ENCODE measurements around the gene PITPNC1. TPM values are rescaled to one million over a fixed set of nuclear protein-coding genes. Genes with fewer than 3 reads are reported as not detected.
A peak's percentile ranks its signal among the peaks of the same experiment; 100 is the strongest.

PITPNC1 gene
- total RNA-seq, 2 donors from 2014 or later = 73.9 to 81.9 TPM

- H3K4me3 Mint-ChIP-seq = peak overlapping the region; percentile 72
- peaks cover 40 to 42% of the 10 kb centered on the region in 2 donors for H3K4me1 Mint-ChIP-seq (ENCODE audit: low read depth in 2 of 2)
- DNase-seq (ENCODE audit: low spot score) (no peak), ATAC-seq (peak; percentile 52 to 90)
- peak overlapping the region; percentile 3 to 56 for H3K27ac Mint-ChIP-seq
- H3K36me3 Mint-ChIP-seq = peaks cover 34% of the 10 kb centered on the region
- H3K27me3 Mint-ChIP-seq = no peaks in the 10 kb centered on the region
- no peaks in the 10 kb centered on the region for H3K9me3 Mint-ChIP-seq
These were observed 16.9 kb upstream of the PITPNC1 start for GRCh38 chr17:67359960-67360791.

- H3K36me3 Mint-ChIP-seq = peaks cover 33% of the 10 kb centered on the region
- no peak for ATAC-seq
- peak overlapping the region; percentile 3 to 56 for H3K27ac Mint-ChIP-seq
- peak overlapping the region; percentile 40 for H3K4me3 Mint-ChIP-seq
- H3K4me1 Mint-ChIP-seq (ENCODE audit: low read depth in 2 of 2) = peaks cover 46 to 49% of the 10 kb centered on the region in 2 donors
- H3K9me3 Mint-ChIP-seq = no peaks in the 10 kb centered on the region
- no peak for DNase-seq (ENCODE audit: low spot score)
- no peaks in the 10 kb centered on the region for H3K27me3 Mint-ChIP-seq
These were observed 16.2 kb upstream of the PITPNC1 start for GRCh38 chr17:67360880-67361279.

GRCh38 chr17:67362173-67362572, 14.9 kb upstream of the PITPNC1 start:
- no peak overlapping the region for H3K27ac Mint-ChIP-seq
- ATAC-seq = no peak
- peaks cover 31% of the 10 kb centered on the region for H3K36me3 Mint-ChIP-seq

DNA sequence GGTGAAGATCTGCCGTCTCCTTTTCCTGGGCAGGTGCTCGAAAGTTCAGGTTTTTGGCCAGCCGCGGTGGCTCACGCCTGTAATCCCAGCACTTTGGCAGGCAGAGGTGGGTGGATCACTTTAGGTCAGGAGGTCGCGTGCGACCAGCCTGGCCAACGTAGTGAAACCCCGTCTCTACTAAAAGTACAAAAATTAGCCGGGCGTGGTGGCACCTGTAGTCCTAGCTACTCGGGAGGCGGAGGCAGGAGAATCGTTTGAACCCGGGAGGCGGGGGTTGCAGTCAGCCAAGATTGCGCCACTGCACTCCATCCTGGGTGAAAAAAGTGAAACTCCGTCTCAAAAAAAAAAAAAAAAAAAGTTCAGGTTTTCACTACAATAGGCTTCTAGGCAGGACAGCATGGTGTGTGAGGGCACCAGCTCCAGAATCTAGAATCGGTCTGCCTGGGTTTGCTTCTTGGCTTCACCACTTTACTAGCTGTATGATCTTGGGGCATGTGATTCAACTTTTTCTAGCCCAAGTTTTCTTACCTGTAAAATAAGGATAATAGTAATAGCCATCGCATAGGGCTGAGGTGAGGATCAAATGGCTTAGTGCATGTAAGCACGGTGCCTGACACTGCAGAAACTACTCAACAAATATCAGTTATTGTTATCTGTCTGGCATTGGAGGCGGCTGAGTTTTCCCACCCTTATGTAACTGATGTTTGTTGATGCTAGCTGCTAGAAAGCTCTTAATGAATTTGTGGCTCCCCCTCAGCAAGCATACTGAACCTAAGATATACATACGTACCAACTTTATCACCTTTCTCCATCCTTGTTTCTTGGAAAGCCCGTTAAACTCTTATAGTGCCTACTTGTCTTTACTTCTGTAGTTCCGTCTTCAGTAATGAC, 12.0 kb upstream of the PITPNC1 start:
- no peaks in the 10 kb centered on the region for H3K9me3 Mint-ChIP-seq
- H3K27ac Mint-ChIP-seq = peak overlapping the region; percentile 94
- H3K4me3 Mint-ChIP-seq = peak overlapping the region; percentile 98
- peaks cover 28% of the 10 kb centered on the region for H3K36me3 Mint-ChIP-seq
- no peak for DNase-seq (ENCODE audit: low spot score)
- peaks cover 34 to 48% of the 10 kb centered on the region in 2 donors for H3K4me1 Mint-ChIP-seq (ENCODE audit: low read depth in 2 of 2)
- no peak for ATAC-seq
- no peaks in the 10 kb centered on the region for H3K27me3 Mint-ChIP-seq

More at GRCh38 chr17:67362173-67362572, 14.9 kb upstream of the PITPNC1 start:
- Mint-ChIP-seq H3K27me3 (no peaks in the 10 kb centered on the region), H3K4me3 (peak overlapping the region; percentile 35), H3K4me1 (ENCODE audit: low read depth in 2 of 2) (peaks cover 46 to 58% of the 10 kb centered on the region in 2 donors), H3K9me3 (no peaks in the 10 kb centered on the region)
- no peak for DNase-seq (ENCODE audit: low spot score)

DNA sequence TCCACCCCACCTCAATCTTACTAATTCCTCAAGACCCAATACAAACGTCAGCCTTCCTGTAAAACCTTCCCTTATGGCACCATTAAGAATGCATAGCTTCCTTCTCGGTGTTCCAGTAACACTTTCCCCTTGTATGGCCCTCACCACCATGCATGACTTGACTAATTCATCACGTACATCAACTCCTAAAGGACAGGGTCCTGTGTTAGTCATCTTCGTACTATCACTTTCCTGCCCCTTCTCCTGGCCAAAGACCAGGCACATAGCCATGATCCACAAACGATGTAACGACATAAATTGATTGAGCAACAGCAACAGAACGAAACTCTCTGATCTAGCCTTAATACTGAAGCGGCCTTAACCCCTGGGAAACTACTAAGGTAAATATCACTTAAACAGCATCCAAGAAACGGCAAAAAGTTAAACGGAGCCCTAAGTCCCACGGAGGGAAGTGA, 11.3 kb upstream of the PITPNC1 start:
- peak overlapping the region; percentile 98 for H3K4me3 Mint-ChIP-seq
- ATAC-seq (peak; percentile 71 to 73), DNase-seq (ENCODE audit: low spot score) (no peak)
- no peaks in the 10 kb centered on the region for H3K27me3 Mint-ChIP-seq
- peaks cover 22% of the 10 kb centered on the region for H3K36me3 Mint-ChIP-seq
- peak overlapping the region; percentile 94 for H3K27ac Mint-ChIP-seq
- no peaks in the 10 kb centered on the region for H3K9me3 Mint-ChIP-seq
- H3K4me1 Mint-ChIP-seq (ENCODE audit: low read depth in 2 of 2) = peaks cover 27 to 41% of the 10 kb centered on the region in 2 donors

GRCh38 chr17:67366193-67367157, 10.6 kb upstream of the PITPNC1 start, which contains the start of gene PSMD12:
TSS of gene PSMD12 (minus strand) at chr17:67366577. CDS start at chr17:67366519, 58 bp downstream.
- H3K4me3 Mint-ChIP-seq = peak within 1 kb of the TSS; percentile 98
- ATAC-seq = peak; percentile 95 to 98
- H3K9me3 Mint-ChIP-seq = no peaks in the 10 kb centered on the region

DNA sequence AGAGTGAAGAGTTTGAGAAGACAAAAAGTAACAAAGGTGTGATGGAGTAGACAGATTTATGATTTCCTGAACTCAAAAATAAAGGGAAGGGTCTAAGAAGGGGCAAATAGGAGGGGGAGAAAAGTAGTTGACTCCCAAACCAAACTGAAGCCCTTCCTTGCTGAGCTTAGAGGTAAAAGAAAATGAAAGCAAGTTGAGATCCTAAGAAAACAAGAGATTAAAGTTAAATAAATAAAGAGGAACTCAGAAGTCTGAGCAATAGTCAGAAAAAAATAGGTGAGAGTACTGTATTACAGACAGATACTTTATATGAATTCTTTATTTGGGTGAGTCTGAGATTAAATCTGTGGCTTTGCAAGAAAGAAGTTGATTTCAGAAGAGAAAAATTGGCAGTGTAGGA, 7.4 kb upstream of the PITPNC1 start:
- ATAC-seq = no peak

More at GRCh38 chr17:67366193-67367157, 10.6 kb upstream of the PITPNC1 start, which contains the start of gene PSMD12:
- Mint-ChIP-seq H3K27ac (peak within 1 kb of the TSS; percentile 94), H3K36me3 (peaks cover 18% of the 10 kb centered on the region), H3K27me3 (no peaks in the 10 kb centered on the region), H3K4me1 (ENCODE audit: low read depth in 2 of 2) (peaks cover 25 to 38% of the 10 kb centered on the region in 2 donors)
- DNase-seq (ENCODE audit: low spot score) = peak; percentile 97

DNA sequence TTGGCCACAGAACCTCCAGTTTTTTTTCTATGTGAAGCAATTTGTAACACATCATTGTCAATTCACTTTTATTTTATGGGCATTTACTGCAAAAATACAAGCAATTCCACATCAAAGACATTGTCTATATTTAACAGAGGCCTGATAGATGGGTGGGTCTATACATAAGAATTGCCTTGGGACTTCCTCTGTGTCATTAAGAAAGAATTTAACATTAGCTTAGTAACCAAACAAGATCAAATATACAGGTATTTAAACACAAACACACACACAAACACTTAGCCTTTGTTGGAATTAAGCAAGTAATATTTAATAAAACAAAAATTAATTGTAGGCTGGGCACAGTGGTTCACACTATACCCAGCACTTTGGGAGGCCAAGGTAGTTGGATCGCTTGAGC, 4.3 kb upstream of the PITPNC1 start:
- H3K9me3 Mint-ChIP-seq = no peaks in the 10 kb centered on the region
- H3K4me1 Mint-ChIP-seq (ENCODE audit: low read depth in 2 of 2) = peaks cover 11 to 15% of the 10 kb centered on the region in 2 donors
- no peak for DNase-seq (ENCODE audit: low spot score)
- H3K4me3 Mint-ChIP-seq = no peak overlapping the region
- no peaks in the 10 kb centered on the region for H3K36me3 Mint-ChIP-seq
- ATAC-seq = no peak
- H3K27ac Mint-ChIP-seq = no peak overlapping the region
- H3K27me3 Mint-ChIP-seq = no peaks in the 10 kb centered on the region

More for the DNA sequence above, 7.4 kb upstream of the PITPNC1 start:
- no peak overlapping the region for H3K4me3 Mint-ChIP-seq
- H3K4me1 Mint-ChIP-seq (ENCODE audit: low read depth in 2 of 2) = peaks cover 12 to 24% of the 10 kb centered on the region in 2 donors
- no peak overlapping the region for H3K27ac Mint-ChIP-seq
- peaks cover 7% of the 10 kb centered on the region for H3K36me3 Mint-ChIP-seq
- no peaks in the 10 kb centered on the region for H3K9me3 Mint-ChIP-seq
- no peaks in the 10 kb centered on the region for H3K27me3 Mint-ChIP-seq
- DNase-seq (ENCODE audit: low spot score) = no peak

DNA sequence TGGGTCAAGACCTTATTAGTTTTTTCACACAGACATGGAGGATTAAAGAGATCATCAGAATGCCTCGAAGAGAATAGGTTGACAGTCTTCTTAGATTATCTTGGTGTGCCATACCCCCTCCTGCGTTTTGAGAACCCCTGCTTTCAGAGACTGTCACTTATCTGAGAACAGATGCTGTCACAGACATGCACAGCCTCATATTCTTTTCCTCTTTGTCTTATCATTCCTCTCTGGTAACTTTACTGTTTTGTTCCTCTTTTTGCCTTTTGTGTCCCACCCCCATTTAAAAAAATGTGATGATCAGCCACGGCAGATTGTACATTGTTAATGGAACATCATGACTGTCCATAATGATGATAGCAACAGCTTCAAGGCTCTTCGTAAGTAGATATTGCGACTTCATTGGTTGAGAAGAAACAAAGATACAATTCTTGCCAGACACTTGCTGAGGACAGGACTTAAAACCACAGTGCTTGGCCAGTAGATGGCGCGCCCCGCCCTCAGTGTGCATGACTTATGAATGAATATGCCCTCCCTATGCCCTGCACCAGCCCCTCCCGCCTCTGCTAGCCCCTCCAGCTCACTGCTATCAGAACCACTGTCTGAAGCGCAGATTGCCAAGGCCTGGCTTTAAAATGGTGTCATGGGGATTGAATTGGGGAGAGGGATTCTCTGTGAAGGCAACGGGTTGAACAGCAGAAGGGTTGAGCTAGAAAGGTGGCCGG, 2.6 kb upstream of the PITPNC1 start:
- peaks cover 18 to 22% of the 10 kb centered on the region in 2 donors for H3K4me1 Mint-ChIP-seq (ENCODE audit: low read depth in 2 of 2)
- DNase-seq (ENCODE audit: low spot score) (peak; percentile 90), ATAC-seq (peak; percentile 51 to 54)
- peaks cover 7% of the 10 kb centered on the region for H3K36me3 Mint-ChIP-seq
- H3K27ac Mint-ChIP-seq = peak overlapping the region; percentile 50 to 81
- no peaks in the 10 kb centered on the region for H3K27me3 Mint-ChIP-seq
- H3K9me3 Mint-ChIP-seq = no peaks in the 10 kb centered on the region
- H3K4me3 Mint-ChIP-seq = peak overlapping the region; percentile 58

DNA sequence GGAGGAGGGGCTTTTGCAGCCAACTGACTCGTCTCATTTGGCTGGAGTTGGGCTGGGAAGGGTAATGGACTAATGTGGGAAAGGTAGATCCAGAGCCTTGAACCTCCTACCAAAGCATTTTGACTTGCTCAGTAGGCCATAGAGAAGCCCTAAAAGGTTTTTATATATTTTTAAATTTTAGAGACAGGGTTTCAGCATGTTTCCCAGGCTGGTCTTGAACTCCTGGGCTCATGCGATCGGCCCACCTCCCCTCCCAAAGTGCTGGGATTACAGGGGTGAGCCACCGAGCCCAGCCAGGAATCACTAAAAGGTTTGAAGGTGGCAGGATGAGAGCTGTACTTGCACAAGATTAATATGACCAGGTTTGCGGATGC, 2.0 kb upstream of the PITPNC1 start:
- peak overlapping the region; percentile 50 to 81 for H3K27ac Mint-ChIP-seq
- no peaks in the 10 kb centered on the region for H3K27me3 Mint-ChIP-seq
- H3K4me1 Mint-ChIP-seq (ENCODE audit: low read depth in 2 of 2) = peaks cover 23 to 28% of the 10 kb centered on the region in 2 donors
- ATAC-seq (no peak), DNase-seq (ENCODE audit: low spot score) (no peak)
- no peaks in the 10 kb centered on the region for H3K9me3 Mint-ChIP-seq
- H3K36me3 Mint-ChIP-seq = peaks cover 7% of the 10 kb centered on the region
- H3K4me3 Mint-ChIP-seq = peak overlapping the region; percentile 58

DNA sequence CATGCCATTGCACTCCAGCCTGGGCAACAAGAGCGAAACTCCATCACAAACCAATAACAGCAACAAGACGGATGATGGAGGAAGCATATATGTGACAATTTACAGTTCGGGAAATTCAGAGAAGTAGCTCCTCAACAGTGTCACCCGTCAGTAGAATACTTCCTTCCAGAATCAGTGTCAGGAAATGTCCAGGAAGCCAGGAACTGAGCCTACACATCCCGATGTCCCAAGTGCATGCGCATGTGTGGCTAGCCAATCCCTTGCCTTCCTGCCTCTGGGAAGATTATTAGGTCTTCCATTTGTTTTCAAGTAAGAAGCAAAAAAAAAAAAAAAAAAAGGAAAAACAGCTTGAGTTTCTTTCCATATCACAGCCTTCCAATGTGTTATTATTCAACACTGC, 1.4 kb upstream of the PITPNC1 start:
- ATAC-seq (no peak), DNase-seq (ENCODE audit: low spot score) (no peak)
- Mint-ChIP-seq H3K4me1 (ENCODE audit: low read depth in 2 of 2) (peaks cover 23 to 29% of the 10 kb centered on the region in 2 donors), H3K27me3 (no peaks in the 10 kb centered on the region), H3K36me3 (peaks cover 7% of the 10 kb centered on the region), H3K9me3 (no peaks in the 10 kb centered on the region), H3K4me3 (peak overlapping the region; percentile 92), H3K27ac (peak overlapping the region; percentile 59 to 69)

DNA sequence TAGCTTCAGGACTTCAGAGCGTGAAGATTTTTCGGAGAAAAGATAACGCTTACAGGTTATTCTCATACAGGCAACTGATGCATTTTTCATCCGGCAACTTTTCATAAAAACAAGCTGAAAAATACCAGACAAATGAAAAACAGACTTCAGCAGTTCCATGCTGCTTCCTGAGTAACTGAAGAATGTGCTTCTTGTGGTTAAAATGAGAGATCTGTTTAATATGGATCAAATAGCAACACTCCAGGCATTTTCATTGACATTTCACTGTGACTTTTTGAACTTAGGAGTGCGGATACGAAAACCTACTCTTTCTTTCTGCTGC, 705 bp upstream of the PITPNC1 start:
- ATAC-seq (no peak), DNase-seq (ENCODE audit: low spot score) (no peak)
- Mint-ChIP-seq H3K27me3 (no peaks in the 10 kb centered on the region), H3K27ac (peak overlapping the region; percentile 69 to 85), H3K9me3 (no peaks in the 10 kb centered on the region), H3K4me1 (ENCODE audit: low read depth in 2 of 2) (peaks cover 23 to 29% of the 10 kb centered on the region in 2 donors), H3K36me3 (peaks cover 7% of the 10 kb centered on the region), H3K4me3 (peak overlapping the region; percentile 92)
